HG03103 (cell line): ENCODE data around the gene ERFE.

Experiments
- ATAC-seq: cut with Tn5 transposase; IDR thresholded peaks from one replicate; pipeline ENCODE4 v1.9.1; 2021; ENCODE audit warnings: low read depth; ENCODE audit not compliant: unreplicated experiment

Gene ERFE

GRCh38 chr2:238202326-238203093 lies 43.7 kb downstream of the ERFE start:
- no peak for ATAC-seq

- ATAC-seq: peak; percentile 94
Observed at GRCh38 chr2:238203094-238203972, 44.6 kb downstream of the ERFE start, which contains the start of gene ILKAP. Gene ILKAP, minus strand, starts transcription at chr2:238203695. Its CDS starts 142 bp downstream, at chr2:238203553.

- peak; percentile 3 for ATAC-seq
Observed at GRCh38 chr2:238203973-238204683, 45.4 kb downstream of the ERFE start.

GRCh38 chr2:238207006-238207405 lies 48.2 kb downstream of the ERFE start:
- no peak for ATAC-seq

GRCh38 chr2:238216651-238217184 lies 57.9 kb downstream of the ERFE start:
- no peak for ATAC-seq
